ENCODE measurements around the gene SDR39U1. TPM values are rescaled to one million over a fixed set of nuclear protein-coding genes. Genes with fewer than 3 reads are reported as not detected.

Gene SDR39U1
- total RNA-seq, 4 donors from 2014 or later, result 35.1 to 75.6 (median 49.2) TPM

GRCh38 chr14:24422694-24423601, 19.6 kb downstream of the SDR39U1 start:
- 77 to 84% methylated on average over 12 of the region's 12 CpGs for WGBS, 2 donors
- no peaks in the 10 kb centered on the region for H3K9me3 ChIP-seq
- no peak overlapping the region for H3K4me3 ChIP-seq (replicated peaks in 1 of 3)
- no peak overlapping the region for H3K27ac ChIP-seq
- TF ChIP-seq POLR2A (IDR thresholded peaks at IDR 0.05), result no peak
- TF ChIP-seq, protein P1, sequence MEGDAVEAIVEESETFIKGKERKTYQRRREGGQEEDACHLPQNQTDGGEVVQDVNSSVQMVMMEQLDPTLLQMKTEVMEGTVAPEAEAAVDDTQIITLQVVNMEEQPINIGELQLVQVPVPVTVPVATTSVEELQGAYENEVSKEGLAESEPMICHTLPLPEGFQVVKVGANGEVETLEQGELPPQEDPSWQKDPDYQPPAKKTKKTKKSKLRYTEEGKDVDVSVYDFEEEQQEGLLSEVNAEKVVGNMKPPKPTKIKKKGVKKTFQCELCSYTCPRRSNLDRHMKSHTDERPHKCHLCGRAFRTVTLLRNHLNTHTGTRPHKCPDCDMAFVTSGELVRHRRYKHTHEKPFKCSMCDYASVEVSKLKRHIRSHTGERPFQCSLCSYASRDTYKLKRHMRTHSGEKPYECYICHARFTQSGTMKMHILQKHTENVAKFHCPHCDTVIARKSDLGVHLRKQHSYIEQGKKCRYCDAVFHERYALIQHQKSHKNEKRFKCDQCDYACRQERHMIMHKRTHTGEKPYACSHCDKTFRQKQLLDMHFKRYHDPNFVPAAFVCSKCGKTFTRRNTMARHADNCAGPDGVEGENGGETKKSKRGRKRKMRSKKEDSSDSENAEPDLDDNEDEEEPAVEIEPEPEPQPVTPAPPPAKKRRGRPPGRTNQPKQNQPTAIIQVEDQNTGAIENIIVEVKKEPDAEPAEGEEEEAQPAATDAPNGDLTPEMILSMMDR (IDR thresholded peaks at IDR 0.05), result no peak
- peaks cover 7 to 13% of the 10 kb centered on the region in 2 donors for H3K4me1 ChIP-seq
- intact Hi-C loops (cut with DNase I), result no loop called here
- no peak for DNase-seq
- no peaks in the 10 kb centered on the region for H3K36me3 ChIP-seq
- H3K27me3 ChIP-seq, result no peaks in the 10 kb centered on the region

GRCh38 chr14:24422261-24422660, 20.3 kb downstream of the SDR39U1 start:
- Histone ChIP-seq H3K4me1 (peaks cover 7 to 13% of the 10 kb centered on the region in 2 donors), H3K36me3 (no peaks in the 10 kb centered on the region), H3K27ac (no peak overlapping the region), H3K27me3 (no peaks in the 10 kb centered on the region), H3K9me3 (no peaks in the 10 kb centered on the region), H3K4me3 (replicated peaks in 1 of 3) (no peak overlapping the region)
- WGBS, 2 donors, result 76 to 78% methylated on average over 4 of the region's 4 CpGs
- TF ChIP-seq POLR2A (IDR thresholded peaks at IDR 0.05), result no peak
- TF ChIP-seq, protein P1 (IDR thresholded peaks at IDR 0.05), result no peak
- no peak for DNase-seq
- intact Hi-C loops (cut with DNase I), result no loop called here

GRCh38 chr14:24418492-24418873, 24.1 kb downstream of the SDR39U1 start:
- peaks cover 2 to 13% of the 10 kb centered on the region in 2 donors for H3K4me1 ChIP-seq
- H3K4me3 ChIP-seq (replicated peaks in 1 of 3), result no peak overlapping the region
- TF ChIP-seq, protein P1 (IDR thresholded peaks at IDR 0.05), result no peak
- TF ChIP-seq POLR2A (IDR thresholded peaks at IDR 0.05), result no peak
- no peaks in the 10 kb centered on the region for H3K9me3 ChIP-seq
- 44 to 49% methylated on average over 6 of the region's 6 CpGs for WGBS, 2 donors
- H3K27ac ChIP-seq, result no peak overlapping the region
- H3K27me3 ChIP-seq, result no peaks in the 10 kb centered on the region
- peak; percentile 62 to 67 for DNase-seq
- intact Hi-C loops (cut with DNase I), result no loop called here
- H3K36me3 ChIP-seq, result peaks cover 0 to 3% of the 10 kb centered on the region in 2 donors

DNA sequence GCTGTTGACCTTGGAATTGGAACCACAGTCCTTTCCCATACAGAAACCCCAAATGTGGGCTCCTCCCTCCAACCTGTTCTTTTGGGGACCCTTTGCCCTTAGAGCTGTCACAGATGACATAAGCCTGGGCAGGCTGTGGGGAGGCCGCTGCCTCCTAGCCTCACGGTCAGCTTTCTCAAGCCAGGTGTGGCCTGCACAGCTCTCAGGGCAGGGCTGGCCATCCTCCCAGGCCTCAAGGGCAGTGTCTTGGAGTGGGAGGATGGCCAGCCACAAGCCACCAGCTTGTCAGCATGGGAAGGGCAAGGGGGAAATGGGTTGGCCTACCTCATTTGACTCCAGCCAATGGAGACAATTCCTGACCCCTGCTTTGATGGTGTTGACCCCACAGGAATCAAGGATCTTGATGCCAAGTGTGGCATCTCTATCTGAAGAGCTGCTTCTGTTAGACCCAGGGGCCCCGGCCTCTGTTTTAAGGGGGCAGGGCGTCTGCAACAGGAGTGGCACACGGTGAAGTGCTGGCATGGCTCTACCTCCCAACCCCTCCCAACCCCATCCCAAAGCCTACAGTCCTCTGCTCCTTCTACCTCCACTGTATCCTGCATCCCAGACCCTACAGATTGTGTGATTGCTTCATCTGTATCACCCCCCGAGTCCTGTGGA, 24.6 kb downstream of the SDR39U1 start:
- no peak overlapping the region for H3K4me3 ChIP-seq (replicated peaks in 1 of 3)
- H3K27me3 ChIP-seq, result no peaks in the 10 kb centered on the region
- H3K9me3 ChIP-seq, result no peaks in the 10 kb centered on the region
- DNase-seq, result no peak
- peaks cover 0 to 3% of the 10 kb centered on the region in 2 donors for H3K36me3 ChIP-seq
- no peak for TF ChIP-seq POLR2A (IDR thresholded peaks at IDR 0.05)
- TF ChIP-seq, protein P1 (IDR thresholded peaks at IDR 0.05), result no peak
- peaks cover 2 to 13% of the 10 kb centered on the region in 2 donors for H3K4me1 ChIP-seq
- 64 to 67% methylated on average over 4 to 6 of the region's 6 CpGs for WGBS, 2 donors
- intact Hi-C loops (cut with DNase I), result no loop called here
- no peak overlapping the region for H3K27ac ChIP-seq

Measured in thyroid gland (tissue), 4 donors.